CD8-positive, alpha-beta memory T cell (primary cell): ENCODE data around the gene SLC25A12. TPM values are rescaled to one million over a fixed set of nuclear protein-coding genes. Genes with fewer than 3 reads are reported as not detected.

Experiments
- CTCF ChIA-PET: fragments of 350-600 bp; sonication (Branson Sonifier 250); formaldehyde crosslinking; loops from one replicate; lab custom pipeline; 2021; ENCODE audit warnings: antibody characterized with exemption; lab: Charles Lee
- POLR2A ChIA-PET: fragments of 350-600 bp; sonication (Branson Sonifier 250); formaldehyde crosslinking; loops from one replicate; lab custom pipeline; 2021; ENCODE audit warnings: antibody characterized with exemption; lab: Charles Lee
- DNase-seq, 5 donors: peaks; one replicate each; pipeline versions ENCODE4 v3.0.0 to v3.0.0-alpha.2; 2020 to 2022; ENCODE audit warnings: mixed read lengths in 1 of 5
- H3K27ac ChIP-seq: one replicate; pipeline ENCODE4 v1.7.0; 2013; ENCODE audit warnings: low read depth, mild to moderate bottlenecking, low read length, moderate library complexity
- H3K27me3 ChIP-seq: 2 replicates; pipeline ENCODE4 v1.7.0; 2013; ENCODE audit warnings: low read length, mild to moderate bottlenecking; ENCODE audit not compliant: insufficient read depth, poor library complexity, severe bottlenecking
- H3K36me3 ChIP-seq: 2 replicates; pipeline ENCODE4 v1.7.0; 2013; ENCODE audit warnings: mild to moderate bottlenecking, low read length, moderate library complexity; ENCODE audit not compliant: insufficient read depth
- H3K4me1 ChIP-seq: 2 replicates; pipeline ENCODE4 v1.7.0; 2013; ENCODE audit warnings: mild to moderate bottlenecking, low read length, moderate library complexity; ENCODE audit not compliant: insufficient read depth
- H3K4me3 ChIP-seq: 2 replicates; pipeline ENCODE4 v1.7.0; 2013; ENCODE audit warnings: mild to moderate bottlenecking, low read length
- H3K9me3 ChIP-seq: 2 replicates; pipeline ENCODE4 v1.7.0; 2013; ENCODE audit warnings: mild to moderate bottlenecking, low read length
- H3K27ac Mint-ChIP-seq, 8 donors: one replicate each; pipeline ENCODE4 v1.8.0; 2020 to 2021; ENCODE audit warnings: mixed read lengths in 8 of 8, mild to moderate bottlenecking in 6 of 8, inconsistent platforms in 3 of 8, moderate library complexity in 3 of 8
- H3K27me3 Mint-ChIP-seq, 2 donors: one replicate each; pipeline ENCODE4 v1.8.0; 2020 to 2021; ENCODE audit warnings: mixed read lengths in 2 of 2, mild to moderate bottlenecking in 1 of 2, moderate library complexity in 1 of 2
- H3K36me3 Mint-ChIP-seq, 3 donors: one replicate each; pipeline ENCODE4 v1.8.0; 2020 to 2021; ENCODE audit warnings: mixed read lengths in 3 of 3, inconsistent platforms in 1 of 3, mild to moderate bottlenecking in 1 of 3
- H3K4me1 Mint-ChIP-seq, 3 donors: one replicate each; pipeline ENCODE4 v1.8.0; 2020 to 2021; ENCODE audit warnings: mixed read lengths in 3 of 3, inconsistent platforms in 1 of 3, mild to moderate bottlenecking in 1 of 3
- H3K4me3 Mint-ChIP-seq, 7 donors: one replicate each; pipeline ENCODE4 v1.8.0; 2020 to 2021; ENCODE audit warnings: mixed read lengths in 7 of 7, mild to moderate bottlenecking in 6 of 7, moderate library complexity in 4 of 7, inconsistent platforms in 2 of 7
- H3K9me3 Mint-ChIP-seq, 5 donors: one replicate each; pipeline ENCODE4 v1.8.0; 2020 to 2022; ENCODE audit warnings: mixed read lengths in 5 of 5, mild to moderate bottlenecking in 3 of 5, moderate library complexity in 2 of 5, inconsistent platforms in 1 of 5
- polyA plus RNA-seq: library from polyadenylated mRNA; unstranded; fragments of 300-500 nt; fragmentation: Illumina TruSeq; gene quantifications from one replicate; pipeline ENCODE4 v1.2.3, GENCODE V29; 2021
- total RNA-seq, 2 experiments: library from RNA; stranded (reverse); gene quantifications; one replicate each; pipeline ENCODE4 v1.2.3, GENCODE V29; 2021

Gene SLC25A12, protein sequence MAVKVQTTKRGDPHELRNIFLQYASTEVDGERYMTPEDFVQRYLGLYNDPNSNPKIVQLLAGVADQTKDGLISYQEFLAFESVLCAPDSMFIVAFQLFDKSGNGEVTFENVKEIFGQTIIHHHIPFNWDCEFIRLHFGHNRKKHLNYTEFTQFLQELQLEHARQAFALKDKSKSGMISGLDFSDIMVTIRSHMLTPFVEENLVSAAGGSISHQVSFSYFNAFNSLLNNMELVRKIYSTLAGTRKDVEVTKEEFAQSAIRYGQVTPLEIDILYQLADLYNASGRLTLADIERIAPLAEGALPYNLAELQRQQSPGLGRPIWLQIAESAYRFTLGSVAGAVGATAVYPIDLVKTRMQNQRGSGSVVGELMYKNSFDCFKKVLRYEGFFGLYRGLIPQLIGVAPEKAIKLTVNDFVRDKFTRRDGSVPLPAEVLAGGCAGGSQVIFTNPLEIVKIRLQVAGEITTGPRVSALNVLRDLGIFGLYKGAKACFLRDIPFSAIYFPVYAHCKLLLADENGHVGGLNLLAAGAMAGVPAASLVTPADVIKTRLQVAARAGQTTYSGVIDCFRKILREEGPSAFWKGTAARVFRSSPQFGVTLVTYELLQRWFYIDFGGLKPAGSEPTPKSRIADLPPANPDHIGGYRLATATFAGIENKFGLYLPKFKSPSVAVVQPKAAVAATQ
- total RNA-seq = 10 to 100 TPM; 22.2 to 22.9 TPM
- polyA plus RNA-seq = 12.8 TPM

- peak within 1 kb of the TSS; percentile 62 for H3K27ac ChIP-seq
- peaks cover 40 to 54% (median 50%) of the 10 kb centered on the region in 3 donors for H3K4me1 Mint-ChIP-seq
- no peaks in the 10 kb centered on the region for H3K27me3 ChIP-seq
- peak within 1 kb of the TSS; percentile 97 for H3K4me3 ChIP-seq
- H3K27me3 Mint-ChIP-seq = peaks cover 6 to 8% of the 10 kb centered on the region in 2 donors
- no peaks in the 10 kb centered on the region for H3K9me3 ChIP-seq
- peaks cover 17% of the 10 kb centered on the region for H3K4me1 ChIP-seq
- H3K9me3 Mint-ChIP-seq = peaks cover 0 to 2% (median 0%) of the 10 kb centered on the region in 5 donors
- CTCF ChIA-PET = no interaction called here
- POLR2A ChIA-PET = interaction anchor here (0.6 to 2.3 kb wide), 2 partner anchors 28 to 30 kb away, joined by 4 to 13 read pairs; partner anchors contain the start of gene HAT1
- peaks cover 0 to 28% (median 13%) of the 10 kb centered on the region in 3 donors for H3K36me3 Mint-ChIP-seq
- peak within 1 kb of the TSS; percentile 25 to 97 (median 90) for H3K27ac Mint-ChIP-seq
- DNase-seq = peak; percentile 51 to 73 (median 62)
- no peaks in the 10 kb centered on the region for H3K36me3 ChIP-seq
- peak within 1 kb of the TSS; percentile 94 to 99 (median 97) for H3K4me3 Mint-ChIP-seq
Observed at GRCh38 chr2:171893824-171894611, at the start of gene SLC25A12. Gene SLC25A12 (minus strand): TSS chr2:171894244. CDS start chr2:171894214, 30 bp downstream.

DNA sequence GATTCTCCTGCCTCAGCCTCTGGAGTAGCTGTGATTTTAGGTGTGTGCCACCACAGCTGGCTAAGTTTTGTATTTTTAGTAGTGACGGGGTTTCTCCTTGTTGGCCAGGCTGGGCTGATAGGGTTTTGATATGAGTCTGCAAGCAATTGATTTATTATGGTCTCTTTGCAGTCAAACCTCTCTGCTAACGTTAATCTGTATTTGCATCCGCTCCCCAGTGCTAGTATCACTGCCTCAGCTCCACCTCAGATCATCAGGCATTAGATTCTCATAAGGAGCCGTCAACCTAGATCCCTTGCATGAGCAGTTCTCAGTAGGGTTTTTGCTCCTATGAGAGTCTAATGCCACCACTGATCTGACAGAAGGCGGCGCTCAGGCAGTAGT, 47.3 kb upstream of the SLC25A12 start:
- Mint-ChIP-seq H3K4me3 (no peak overlapping the region), H3K27ac (peak overlapping the region in 1 of 8 donors; percentile 25), H3K27me3 (no peaks in the 10 kb centered on the region), H3K36me3 (peaks cover 0 to 29% (median 11%) of the 10 kb centered on the region in 3 donors), H3K9me3 (no peaks in the 10 kb centered on the region), H3K4me1 (peaks cover 31 to 53% (median 42%) of the 10 kb centered on the region in 3 donors)
- Histone ChIP-seq H3K4me3 (no peak overlapping the region), H3K36me3 (no peaks in the 10 kb centered on the region), H3K4me1 (no peaks in the 10 kb centered on the region), H3K9me3 (no peaks in the 10 kb centered on the region), H3K27ac (no peak overlapping the region), H3K27me3 (no peaks in the 10 kb centered on the region)
- no peak for DNase-seq
- CTCF ChIA-PET = no interaction called here
- POLR2A ChIA-PET = no interaction called here

GRCh38 chr2:171939743-171940071, 45.7 kb upstream of the SLC25A12 start:
- no peak for DNase-seq
- H3K27ac Mint-ChIP-seq = peak overlapping the region in 2 of 8 donors; percentile 24 to 49
- no peak overlapping the region for H3K4me3 ChIP-seq
- CTCF ChIA-PET = no interaction called here
- H3K27me3 ChIP-seq = no peaks in the 10 kb centered on the region
- no peaks in the 10 kb centered on the region for H3K27me3 Mint-ChIP-seq
- H3K27ac ChIP-seq = no peak overlapping the region
- no peaks in the 10 kb centered on the region for H3K9me3 Mint-ChIP-seq
- POLR2A ChIA-PET = no interaction called here
- H3K4me3 Mint-ChIP-seq = no peak overlapping the region
- no peaks in the 10 kb centered on the region for H3K36me3 ChIP-seq
- H3K9me3 ChIP-seq = no peaks in the 10 kb centered on the region
- H3K36me3 Mint-ChIP-seq = peaks cover 0 to 30% (median 16%) of the 10 kb centered on the region in 3 donors
- peaks cover 37 to 61% (median 51%) of the 10 kb centered on the region in 3 donors for H3K4me1 Mint-ChIP-seq
- H3K4me1 ChIP-seq = no peaks in the 10 kb centered on the region

GRCh38 chr2:171939058-171939742, 45.2 kb upstream of the SLC25A12 start:
- H3K9me3 Mint-ChIP-seq = no peaks in the 10 kb centered on the region
- H3K27ac Mint-ChIP-seq = peak overlapping the region in 1 of 8 donors; percentile 24
- CTCF ChIA-PET = no interaction called here
- no peaks in the 10 kb centered on the region for H3K27me3 Mint-ChIP-seq
- H3K4me1 Mint-ChIP-seq = peaks cover 34 to 59% (median 49%) of the 10 kb centered on the region in 3 donors
- no peak overlapping the region for H3K4me3 ChIP-seq
- H3K27ac ChIP-seq = no peak overlapping the region
- H3K4me1 ChIP-seq = no peaks in the 10 kb centered on the region
- DNase-seq = no peak
- H3K27me3 ChIP-seq = no peaks in the 10 kb centered on the region
- H3K9me3 ChIP-seq = no peaks in the 10 kb centered on the region
- H3K36me3 ChIP-seq = no peaks in the 10 kb centered on the region
- no peak overlapping the region for H3K4me3 Mint-ChIP-seq
- POLR2A ChIA-PET = no interaction called here
- peaks cover 0 to 32% (median 16%) of the 10 kb centered on the region in 3 donors for H3K36me3 Mint-ChIP-seq

- Histone ChIP-seq H3K27ac (no peak overlapping the region), H3K36me3 (no peaks in the 10 kb centered on the region), H3K4me1 (no peaks in the 10 kb centered on the region), H3K27me3 (no peaks in the 10 kb centered on the region), H3K4me3 (no peak overlapping the region), H3K9me3 (no peaks in the 10 kb centered on the region)
- H3K27me3 Mint-ChIP-seq = no peaks in the 10 kb centered on the region
- no peak overlapping the region for H3K4me3 Mint-ChIP-seq
- H3K4me1 Mint-ChIP-seq = peaks cover 47 to 75% (median 69%) of the 10 kb centered on the region in 3 donors
- H3K27ac Mint-ChIP-seq = peak overlapping the region in 1 of 8 donors; percentile 38
- no peaks in the 10 kb centered on the region for H3K9me3 Mint-ChIP-seq
- peaks cover 4 to 65% (median 15%) of the 10 kb centered on the region in 3 donors for H3K36me3 Mint-ChIP-seq
- ChIA-PET CTCF (no interaction called here), POLR2A (no interaction called here)
- no peak for DNase-seq
Observed at GRCh38 chr2:171930385-171930784, 36.3 kb upstream of the SLC25A12 start.

GRCh38 chr2:171924170-171924942, 30.3 kb upstream of the SLC25A12 start:
- Histone ChIP-seq H3K9me3 (no peaks in the 10 kb centered on the region), H3K27me3 (no peaks in the 10 kb centered on the region), H3K27ac (no peak overlapping the region), H3K4me3 (no peak overlapping the region), H3K4me1 (peaks cover 30% of the 10 kb centered on the region), H3K36me3 (no peaks in the 10 kb centered on the region)
- peaks cover 0 to 40% (median 7%) of the 10 kb centered on the region in 3 donors for H3K36me3 Mint-ChIP-seq
- H3K27ac Mint-ChIP-seq = peak overlapping the region in 6 of 8 donors; percentile 60 to 99 (median 88)
- no peaks in the 10 kb centered on the region for H3K27me3 Mint-ChIP-seq
- H3K9me3 Mint-ChIP-seq = no peaks in the 10 kb centered on the region
- H3K4me3 Mint-ChIP-seq = peak overlapping the region in 6 of 7 donors; percentile 6 to 98 (median 94)
- CTCF ChIA-PET = no interaction called here
- POLR2A ChIA-PET = interaction anchor here (0.7 kb wide), 2 partner anchors 31 to 158 kb away, joined by 3 to 4 read pairs; no protein-coding TSS in a partner anchor
- peaks cover 47 to 69% (median 63%) of the 10 kb centered on the region in 3 donors for H3K4me1 Mint-ChIP-seq
- no peak for DNase-seq

DNA sequence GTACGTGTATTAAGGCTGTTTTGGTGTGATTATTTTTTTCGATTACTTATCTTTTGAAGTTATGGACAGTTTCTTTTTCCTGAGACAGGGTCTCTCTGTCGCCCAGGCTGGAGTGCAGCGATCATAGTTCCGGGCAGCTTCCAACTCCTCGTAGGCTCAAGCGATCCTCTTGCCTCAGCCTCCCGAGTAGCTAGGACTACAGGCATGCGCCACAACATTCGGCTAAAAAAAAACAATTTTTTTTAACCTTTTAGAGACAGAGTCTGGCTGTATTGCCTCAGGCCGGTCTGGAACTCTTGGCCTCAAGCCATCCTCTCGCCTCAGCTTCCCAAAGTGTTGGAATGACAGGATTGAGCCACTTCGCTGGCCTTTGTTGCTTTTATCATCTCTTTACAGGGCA, 29.2 kb upstream of the SLC25A12 start:
- peak overlapping the region; percentile 96 for H3K27ac ChIP-seq
- no peaks in the 10 kb centered on the region for H3K27me3 ChIP-seq
- ChIA-PET POLR2A (no interaction called here), CTCF (interaction anchor here (1.7 kb wide), 1 partner anchor 539 kb away, joined by 7 read pairs; no protein-coding TSS in a partner anchor)
- DNase-seq = no peak
- Mint-ChIP-seq H3K4me3 (peak overlapping the region; percentile 89 to 99 (median 95)), H3K9me3 (no peaks in the 10 kb centered on the region), H3K27ac (peak overlapping the region; percentile 95 to 100 (median 100)), H3K36me3 (peaks cover 0 to 30% (median 5%) of the 10 kb centered on the region in 3 donors), H3K27me3 (no peaks in the 10 kb centered on the region), H3K4me1 (peaks cover 35 to 58% (median 52%) of the 10 kb centered on the region in 3 donors)
- no peaks in the 10 kb centered on the region for H3K36me3 ChIP-seq
- H3K4me3 ChIP-seq = peak overlapping the region; percentile 87
- H3K4me1 ChIP-seq = peaks cover 30% of the 10 kb centered on the region
- no peaks in the 10 kb centered on the region for H3K9me3 ChIP-seq
